Measurements from ENCODE around the gene ABCA2.
A peak's percentile ranks its signal among the peaks of the same experiment; 100 is the strongest.

Gene ABCA2

GRCh38 chr9:136995362-136995761 is 32.7 kb downstream of the ABCA2 start:
- no peak for DNase-seq (ENCODE audit: low spot score)

GRCh38 chr9:136994888-136995230 is 33.2 kb downstream of the ABCA2 start:
- no peak for TF ChIP-seq CTCF (IDR thresholded peaks at IDR 0.05; ENCODE audit: extremely low read depth, missing control alignments)
- DNase-seq (ENCODE audit: low spot score), result no peak

More at GRCh38 chr9:136995362-136995761, 32.7 kb downstream of the ABCA2 start:
- TF ChIP-seq CTCF (IDR thresholded peaks at IDR 0.05; ENCODE audit: extremely low read depth, missing control alignments), result no peak

GRCh38 chr9:136994180-136994887 is 33.7 kb downstream of the ABCA2 start:
- TF ChIP-seq CTCF (IDR thresholded peaks at IDR 0.05; ENCODE audit: extremely low read depth, missing control alignments), result no peak

GRCh38 chr9:136992819-136993369 is 35.1 kb downstream of the ABCA2 start:
- no peak for TF ChIP-seq CTCF (IDR thresholded peaks at IDR 0.05; ENCODE audit: extremely low read depth, missing control alignments)
- no peak for DNase-seq (ENCODE audit: low spot score)

More at GRCh38 chr9:136994180-136994887, 33.7 kb downstream of the ABCA2 start:
- DNase-seq (ENCODE audit: low spot score), result no peak

- DNase-seq (ENCODE audit: low spot score), result peak; percentile 100
- no peak for TF ChIP-seq CTCF (IDR thresholded peaks at IDR 0.05; ENCODE audit: extremely low read depth, missing control alignments)
Observed at GRCh38 chr9:136991993-136992818, 35.8 kb downstream of the ABCA2 start, which contains the start of gene PAXX. TSS of gene PAXX (plus strand) at chr9:136992422. CDS start at chr9:136992444, 22 bp downstream.

GRCh38 chr9:136990242-136990911 is 37.7 kb downstream of the ABCA2 start:
- no peak for DNase-seq (ENCODE audit: low spot score)

More at GRCh38 chr9:136990242-136990911, 37.7 kb downstream of the ABCA2 start:
- TF ChIP-seq CTCF (IDR thresholded peaks at IDR 0.05; ENCODE audit: extremely low read depth, missing control alignments), result no peak
